Body of pancreas (tissue), 4 donors: ENCODE measurements around the gene NCF4.

ENCODE experiments used
- POLR2A ChIP-seq, 3 donors: fragments of 450-650 bp; IDR thresholded peaks; one replicate each; pipeline ENCODE4 v1.6.1; 2016; ENCODE audit warnings: antibody characterized with exemption in 3 of 3, mild to moderate bottlenecking in 2 of 3
- TF ChIP-seq, protein P1 (sequence below), 7 experiments: fragments of 450-650 bp in 4 of 7; fragments of 200-600 bp in 3 of 7; sonication (generic) in 3 of 7; IDR thresholded peaks; one replicate each; pipeline ENCODE4 v1.5.1; 2016 to 2019; ENCODE audit warnings: antibody characterized with exemption in 7 of 7

GRCh38 chr22:36872866-36873498 lies 12.2 kb downstream of the NCF4 start:
- TF ChIP-seq POLR2A (IDR thresholded peaks at IDR 0.05) = no peak
- TF ChIP-seq, protein P1, sequence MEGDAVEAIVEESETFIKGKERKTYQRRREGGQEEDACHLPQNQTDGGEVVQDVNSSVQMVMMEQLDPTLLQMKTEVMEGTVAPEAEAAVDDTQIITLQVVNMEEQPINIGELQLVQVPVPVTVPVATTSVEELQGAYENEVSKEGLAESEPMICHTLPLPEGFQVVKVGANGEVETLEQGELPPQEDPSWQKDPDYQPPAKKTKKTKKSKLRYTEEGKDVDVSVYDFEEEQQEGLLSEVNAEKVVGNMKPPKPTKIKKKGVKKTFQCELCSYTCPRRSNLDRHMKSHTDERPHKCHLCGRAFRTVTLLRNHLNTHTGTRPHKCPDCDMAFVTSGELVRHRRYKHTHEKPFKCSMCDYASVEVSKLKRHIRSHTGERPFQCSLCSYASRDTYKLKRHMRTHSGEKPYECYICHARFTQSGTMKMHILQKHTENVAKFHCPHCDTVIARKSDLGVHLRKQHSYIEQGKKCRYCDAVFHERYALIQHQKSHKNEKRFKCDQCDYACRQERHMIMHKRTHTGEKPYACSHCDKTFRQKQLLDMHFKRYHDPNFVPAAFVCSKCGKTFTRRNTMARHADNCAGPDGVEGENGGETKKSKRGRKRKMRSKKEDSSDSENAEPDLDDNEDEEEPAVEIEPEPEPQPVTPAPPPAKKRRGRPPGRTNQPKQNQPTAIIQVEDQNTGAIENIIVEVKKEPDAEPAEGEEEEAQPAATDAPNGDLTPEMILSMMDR (IDR thresholded peaks at IDR 0.05) = no peak
